SU-DHL-6 (cell line): ENCODE measurements around the gene CNTNAP5.

ENCODE experiments used
- EZH2phosphoT487 ChIP-seq: fragments of 200-600 bp; sonication (generic), shearing (Covaris generic); conservative IDR thresholded peaks from 2 replicates; pipeline ENCODE4 v1.6.1; 2018; ENCODE audit warnings: mild to moderate bottlenecking, antibody characterized with exemption, low read length, moderate library complexity, mixed read lengths
- TF ChIP-seq, protein P1 (sequence below): fragments of 200-600 bp; sonication (generic); IDR thresholded peaks from one replicate; pipeline ENCODE4 v1.5.1; 2017; ENCODE audit warnings: antibody characterized with exemption, mild to moderate bottlenecking, low read length, moderate library complexity; ENCODE audit not compliant: insufficient read depth, poor library complexity, severe bottlenecking

- TF ChIP-seq, protein P1, sequence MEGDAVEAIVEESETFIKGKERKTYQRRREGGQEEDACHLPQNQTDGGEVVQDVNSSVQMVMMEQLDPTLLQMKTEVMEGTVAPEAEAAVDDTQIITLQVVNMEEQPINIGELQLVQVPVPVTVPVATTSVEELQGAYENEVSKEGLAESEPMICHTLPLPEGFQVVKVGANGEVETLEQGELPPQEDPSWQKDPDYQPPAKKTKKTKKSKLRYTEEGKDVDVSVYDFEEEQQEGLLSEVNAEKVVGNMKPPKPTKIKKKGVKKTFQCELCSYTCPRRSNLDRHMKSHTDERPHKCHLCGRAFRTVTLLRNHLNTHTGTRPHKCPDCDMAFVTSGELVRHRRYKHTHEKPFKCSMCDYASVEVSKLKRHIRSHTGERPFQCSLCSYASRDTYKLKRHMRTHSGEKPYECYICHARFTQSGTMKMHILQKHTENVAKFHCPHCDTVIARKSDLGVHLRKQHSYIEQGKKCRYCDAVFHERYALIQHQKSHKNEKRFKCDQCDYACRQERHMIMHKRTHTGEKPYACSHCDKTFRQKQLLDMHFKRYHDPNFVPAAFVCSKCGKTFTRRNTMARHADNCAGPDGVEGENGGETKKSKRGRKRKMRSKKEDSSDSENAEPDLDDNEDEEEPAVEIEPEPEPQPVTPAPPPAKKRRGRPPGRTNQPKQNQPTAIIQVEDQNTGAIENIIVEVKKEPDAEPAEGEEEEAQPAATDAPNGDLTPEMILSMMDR, result no peak
- TF ChIP-seq EZH2phosphoT487, result no peak
Observed at GRCh38 chr2:124310671-124311070, 285.6 kb downstream of the CNTNAP5 start.
